Epidermal melanocyte (primary cell): ENCODE data around the gene EIF4E3.

Experiments used
- DNase-seq: peaks from one replicate; pipeline ENCODE4 v3.0.0; 2011; ENCODE audit warnings: low spot score; ENCODE audit not compliant: insufficient read length

Gene EIF4E3

DNA sequence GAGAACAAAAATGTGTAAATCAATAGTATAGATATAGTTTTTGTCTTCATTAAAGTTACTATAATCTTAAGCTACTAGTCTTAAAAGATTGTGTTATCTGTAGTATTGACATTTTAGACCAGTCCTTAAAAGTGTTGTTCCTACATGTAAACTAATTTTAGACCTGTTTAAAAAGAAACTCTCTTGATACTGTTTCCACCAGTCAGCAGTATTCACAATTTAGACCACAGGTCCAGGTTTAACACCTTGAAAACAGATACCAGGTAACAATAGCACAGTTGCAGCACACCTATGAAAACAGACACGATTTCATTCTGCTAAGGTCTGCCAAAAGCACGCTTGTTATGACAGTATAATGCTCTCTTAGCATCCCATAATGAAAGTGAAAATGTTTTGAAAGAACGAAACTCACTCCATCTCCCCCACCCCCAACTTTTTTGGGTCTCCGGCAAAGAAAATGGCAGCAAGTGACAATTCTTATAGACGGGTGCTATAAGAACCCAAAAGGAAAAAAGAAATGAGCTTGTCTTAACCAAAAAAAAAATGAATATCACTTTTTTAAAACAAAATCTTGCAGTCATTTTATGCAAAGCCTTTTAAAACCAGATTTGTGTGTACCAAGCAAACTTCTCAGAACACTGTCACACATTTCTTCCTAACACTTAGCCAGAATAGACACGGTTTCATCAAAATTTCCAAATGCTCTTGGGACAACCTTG is 1.6 kb downstream of the EIF4E3 start:
- no peak for DNase-seq

GRCh38 chr3:71722693-71723092 is 2.5 kb downstream of the EIF4E3 start:
- DNase-seq, result no peak

GRCh38 chr3:71721651-71722157 is 3.5 kb downstream of the EIF4E3 start:
- no peak for DNase-seq

DNA sequence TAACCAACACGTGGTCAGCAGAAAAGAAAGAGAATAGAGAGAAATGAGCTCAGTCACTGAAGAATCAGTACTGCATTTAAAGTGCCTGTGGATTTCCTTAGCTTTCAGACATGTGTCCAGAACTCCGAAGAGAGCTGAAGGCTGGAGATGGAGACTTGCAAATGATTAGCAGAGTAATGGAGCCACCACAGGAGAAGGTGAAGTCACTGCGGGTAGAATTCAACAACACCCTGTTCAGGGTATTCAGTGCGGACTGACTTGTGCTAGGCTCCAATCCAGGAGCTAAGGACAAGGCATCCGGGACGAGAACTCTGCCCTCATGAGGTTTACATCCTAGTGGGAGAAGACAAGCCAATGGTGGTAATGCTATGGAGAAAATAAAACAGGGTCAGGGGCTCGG is 4.2 kb downstream of the EIF4E3 start:
- DNase-seq, result no peak

- no peak for DNase-seq
Measured at GRCh38 chr3:71718072-71718471, 7.1 kb downstream of the EIF4E3 start.

DNA sequence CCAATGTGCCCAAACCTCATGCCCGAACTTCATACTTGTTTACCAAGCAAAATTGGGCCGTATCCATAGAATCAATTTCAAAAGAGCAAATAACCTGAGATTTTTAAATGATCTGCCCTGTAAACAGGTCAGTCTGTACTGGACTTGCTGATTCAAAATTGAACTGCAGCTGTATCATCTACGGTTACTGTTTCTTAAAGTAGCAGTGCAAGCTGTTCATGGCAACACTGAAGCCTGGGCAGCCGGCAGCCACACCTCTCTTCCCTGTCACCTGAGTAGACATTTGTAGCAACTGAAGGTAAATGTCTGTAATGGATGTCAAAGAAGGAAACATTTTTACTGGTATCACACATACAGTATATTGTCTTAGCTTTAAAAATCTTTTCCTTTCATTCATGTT is 10.6 kb downstream of the EIF4E3 start:
- no peak for DNase-seq

DNA sequence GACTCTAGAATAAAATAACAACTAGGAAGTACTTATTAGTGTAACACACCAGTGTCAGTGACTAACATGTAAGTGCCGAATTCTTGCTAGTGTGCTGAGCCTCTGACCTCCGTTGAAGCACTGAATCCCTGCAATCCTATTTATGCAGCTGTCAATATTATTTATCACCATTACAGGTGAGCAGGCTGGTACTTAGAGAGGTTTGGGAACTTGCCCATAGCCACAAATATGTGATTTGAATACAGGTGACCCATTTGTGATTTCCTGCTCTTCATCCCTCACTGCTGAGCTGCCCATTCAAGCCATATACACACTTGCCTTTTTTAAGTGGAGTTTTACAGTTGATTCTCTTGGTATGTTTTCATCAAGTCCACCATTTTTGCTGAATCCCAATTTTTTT is 12.2 kb downstream of the EIF4E3 start:
- no peak for DNase-seq

DNA sequence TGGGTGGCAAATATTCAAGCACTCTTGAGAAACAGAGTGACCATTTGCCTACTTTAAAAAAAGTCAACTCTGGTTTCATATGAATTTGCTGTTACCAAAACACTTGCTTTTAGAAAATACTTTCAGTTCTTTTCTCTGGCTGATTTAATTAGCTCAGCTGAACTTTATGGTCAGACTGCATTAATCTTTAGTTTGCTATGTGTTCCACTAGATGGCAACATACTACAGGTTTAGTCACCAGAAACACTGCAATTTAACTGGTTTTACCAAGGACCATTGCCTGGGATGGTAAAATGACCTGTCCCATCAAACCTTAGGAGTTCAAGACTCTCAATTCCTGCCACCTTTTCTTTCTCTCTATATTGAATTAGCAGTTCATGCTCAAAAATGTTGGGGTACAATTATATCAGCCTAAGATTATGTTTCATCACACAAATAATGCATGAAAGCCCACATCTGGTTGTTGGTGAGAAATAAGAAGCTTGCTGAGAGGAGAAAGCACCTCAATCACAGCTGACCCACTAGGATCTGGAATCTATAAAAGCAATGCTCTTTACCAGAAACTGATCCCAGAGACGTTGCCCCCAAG is 14.2 kb downstream of the EIF4E3 start:
- DNase-seq, result peak; percentile 65

GRCh38 chr3:71709908-71710511 is 15.2 kb downstream of the EIF4E3 start:
- no peak for DNase-seq

DNA sequence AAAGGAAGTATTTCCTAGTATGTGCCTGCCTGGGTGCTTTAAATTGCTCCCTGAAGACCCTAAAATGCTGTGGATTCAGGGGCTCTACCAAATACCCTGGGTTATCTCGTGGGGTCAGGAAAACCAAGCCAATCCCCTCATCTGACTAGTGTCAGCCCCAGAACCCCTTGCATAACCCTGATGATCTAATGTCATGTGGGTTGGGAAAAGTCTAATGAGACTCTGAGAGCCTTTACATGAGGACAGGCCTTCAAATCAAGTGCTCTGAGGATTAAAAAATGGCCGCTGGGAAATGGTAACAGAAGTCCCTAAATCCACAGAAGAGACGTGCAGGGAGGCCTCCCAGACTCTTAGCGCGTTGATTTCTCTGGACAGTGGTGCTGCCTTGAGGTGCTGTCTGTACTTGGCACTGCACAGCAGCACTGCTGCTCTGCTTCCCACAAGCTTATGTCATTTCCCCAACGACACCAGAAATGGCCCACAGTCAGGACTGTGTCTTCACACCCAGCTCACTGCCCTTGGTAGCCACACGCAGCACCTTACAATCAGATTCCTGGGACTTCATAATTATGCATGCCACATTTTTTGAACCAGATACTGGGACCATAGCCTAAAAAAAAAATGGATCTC is 16.6 kb downstream of the EIF4E3 start:
- DNase-seq, result no peak

DNA sequence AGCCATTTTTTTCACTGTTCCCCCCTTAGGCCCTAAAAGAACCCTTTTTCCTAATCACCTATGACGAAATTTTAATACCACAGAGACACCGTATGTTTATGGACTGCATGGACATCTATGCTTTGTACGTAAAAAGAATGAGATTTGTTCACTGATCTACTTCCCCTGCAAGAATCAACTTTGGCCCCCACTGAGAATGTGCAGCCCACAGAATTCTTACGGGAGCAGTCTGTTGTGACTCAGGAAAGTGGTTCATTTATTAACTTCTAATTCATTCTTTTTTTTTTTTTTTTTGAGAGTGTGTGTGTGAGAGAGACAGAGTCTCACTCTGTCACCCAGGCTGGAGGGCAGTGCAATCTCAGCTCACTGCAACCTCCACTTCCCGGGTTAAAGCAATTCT is 17.6 kb downstream of the EIF4E3 start:
- no peak for DNase-seq

DNA sequence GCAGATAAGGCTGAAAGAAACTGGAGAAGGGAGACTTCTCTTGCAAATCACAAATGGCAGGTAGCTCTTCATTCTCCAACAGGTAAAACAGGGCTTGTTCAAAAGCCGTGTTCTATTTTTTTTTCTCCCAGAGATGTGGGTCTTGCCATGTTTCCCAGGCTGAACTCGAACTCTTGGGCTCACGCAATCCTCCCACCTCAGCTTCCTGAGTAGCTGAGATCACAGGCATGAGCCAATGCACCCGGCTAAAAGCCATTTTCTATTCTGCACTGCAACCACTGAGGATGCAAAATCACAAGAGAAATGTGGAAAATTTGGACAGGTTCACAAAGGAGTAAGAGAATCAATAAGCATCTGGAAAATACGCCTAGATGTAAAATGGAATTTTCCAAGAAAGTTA is 19.5 kb downstream of the EIF4E3 start:
- DNase-seq, result no peak

DNA sequence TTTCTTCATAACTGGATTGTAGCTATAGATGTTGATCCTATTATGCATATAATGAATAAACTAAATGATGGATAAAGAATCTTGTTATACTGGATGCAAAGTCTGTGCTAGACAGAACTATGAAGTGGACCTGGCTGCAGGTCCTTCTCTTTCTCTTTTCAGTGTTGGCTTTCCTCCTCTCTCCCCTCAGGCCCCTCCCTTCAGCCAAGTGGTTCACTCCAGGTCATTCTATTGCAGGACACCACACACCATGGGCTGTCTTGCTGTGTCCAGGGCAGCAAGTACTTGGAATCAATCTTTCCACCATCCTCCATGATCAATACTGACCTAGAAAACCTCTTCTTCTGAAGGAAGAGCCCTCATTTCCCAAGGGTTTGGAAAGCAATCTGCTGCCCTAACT is 20.3 kb downstream of the EIF4E3 start:
- DNase-seq, result no peak

- DNase-seq, result no peak
Measured at GRCh38 chr3:71703797-71704196, 21.4 kb downstream of the EIF4E3 start.

- DNase-seq, result no peak
Measured at GRCh38 chr3:71702131-71703024, 22.8 kb downstream of the EIF4E3 start.

DNA sequence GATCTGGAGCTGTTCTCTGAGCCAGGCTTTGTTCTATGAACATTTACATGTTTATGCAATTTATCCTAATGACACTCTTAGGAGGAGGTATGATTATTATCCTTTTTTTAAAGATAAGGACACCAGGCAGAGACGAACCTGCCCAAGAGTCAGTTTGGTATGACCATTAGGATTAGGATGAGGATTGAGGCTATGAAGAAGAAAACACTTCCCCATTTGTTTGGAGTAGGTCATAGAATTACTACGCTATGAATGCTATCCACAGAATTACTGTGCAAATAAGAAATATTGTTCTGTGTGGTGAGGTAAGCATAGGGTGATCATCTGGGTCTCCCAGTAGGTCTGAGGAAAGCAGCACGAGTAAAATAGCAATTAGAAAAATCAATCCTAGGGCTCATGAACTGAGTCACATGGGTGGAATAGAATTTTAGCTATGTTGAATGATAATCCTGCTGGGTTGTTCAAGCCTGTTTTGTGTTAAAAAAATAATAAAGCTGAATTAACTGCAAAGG is 23.9 kb downstream of the EIF4E3 start:
- DNase-seq, result no peak

- no peak for DNase-seq
Measured at GRCh38 chr3:71695000-71695482, 30.2 kb downstream of the EIF4E3 start.

- no peak for DNase-seq
Measured at GRCh38 chr3:71694358-71694999, 30.7 kb downstream of the EIF4E3 start.

GRCh38 chr3:71693641-71694040 is 31.6 kb downstream of the EIF4E3 start:
- no peak for DNase-seq

GRCh38 chr3:71692139-71692538 is 33.1 kb downstream of the EIF4E3 start:
- DNase-seq, result no peak
